ACC112 (cell line): ENCODE results near the gene ACSF3.

Experiments
- H2AFZ ChIP-seq: fragments of 200-600 bp; sonication (generic); one replicate; pipeline ENCODE4 v1.6.0; 2017; ENCODE audit warnings: antibody characterized with exemption, low read length; ENCODE audit not compliant: unreplicated experiment
- H3K27ac ChIP-seq: fragments of 200-600 bp; sonication (generic); 2 replicates; pipeline ENCODE4 v1.5.1; 2014; ENCODE audit warnings: low read depth, mild to moderate bottlenecking, antibody characterized with exemption, low read length, moderate library complexity
- H3K27me3 ChIP-seq: fragments of 200-600 bp; sonication (generic); 2 replicates; pipeline ENCODE4 v1.6.1; 2014; ENCODE audit warnings: mild to moderate bottlenecking, antibody characterized with exemption, low read length, moderate library complexity, mixed read lengths; ENCODE audit not compliant: insufficient read depth
- H3K36me3 ChIP-seq: fragments of 200-600 bp; sonication (generic); 2 replicates; pipeline ENCODE4 v1.6.1; 2016; ENCODE audit warnings: mild to moderate bottlenecking, antibody characterized with exemption, low read length, moderate library complexity, mixed read lengths; ENCODE audit not compliant: insufficient read depth
- H3K4me1 ChIP-seq: fragments of 200-600 bp; sonication (generic); one replicate; pipeline ENCODE4 v1.6.1; 2016; ENCODE audit warnings: low read length, mixed read lengths; ENCODE audit not compliant: insufficient read depth, unreplicated experiment, control insufficient read depth
- H3K4me3 ChIP-seq: fragments of 200-600 bp; sonication (generic); 2 replicates; pipeline ENCODE4 v1.5.1; 2014; ENCODE audit warnings: mild to moderate bottlenecking, low read depth, low read length
- H3K79me2 ChIP-seq: fragments of 200-600 bp; sonication (generic); one replicate; pipeline ENCODE4 v1.6.0; 2016; ENCODE audit warnings: low read length; ENCODE audit not compliant: control insufficient read depth, unreplicated experiment, insufficient read depth

ACSF3 gene

GRCh38 chr16:89156740-89157645 is 63.3 kb downstream of the ACSF3 start:
- H3K27ac ChIP-seq = no peak overlapping the region
- no peak overlapping the region for H2AFZ ChIP-seq
- H3K27me3 ChIP-seq = no peaks in the 10 kb centered on the region
- peaks cover 22% of the 10 kb centered on the region for H3K4me1 ChIP-seq
- H3K36me3 ChIP-seq = no peaks in the 10 kb centered on the region
- no peaks in the 10 kb centered on the region for H3K79me2 ChIP-seq
- no peak overlapping the region for H3K4me3 ChIP-seq

- Histone ChIP-seq H3K27ac (no peak overlapping the region), H3K36me3 (no peaks in the 10 kb centered on the region), H3K27me3 (no peaks in the 10 kb centered on the region), H3K4me1 (peaks cover 22% of the 10 kb centered on the region), H2AFZ (no peak overlapping the region), H3K79me2 (no peaks in the 10 kb centered on the region), H3K4me3 (no peak overlapping the region)
Observed at GRCh38 chr16:89157778-89158177, 64.1 kb downstream of the ACSF3 start.

- Histone ChIP-seq H3K27ac (no peak overlapping the region), H3K79me2 (no peaks in the 10 kb centered on the region), H3K4me3 (no peak overlapping the region), H3K36me3 (no peaks in the 10 kb centered on the region), H3K4me1 (peaks cover 22% of the 10 kb centered on the region), H3K27me3 (no peaks in the 10 kb centered on the region), H2AFZ (no peak overlapping the region)
Observed at GRCh38 chr16:89159066-89159849, 65.6 kb downstream of the ACSF3 start.

GRCh38 chr16:89159850-89160354 is 66.2 kb downstream of the ACSF3 start:
- Histone ChIP-seq H3K27me3 (no peaks in the 10 kb centered on the region), H3K36me3 (no peaks in the 10 kb centered on the region), H3K79me2 (no peaks in the 10 kb centered on the region), H2AFZ (no peak overlapping the region), H3K4me3 (no peak overlapping the region), H3K27ac (no peak overlapping the region), H3K4me1 (peaks cover 16% of the 10 kb centered on the region)

GRCh38 chr16:89160977-89161701 is 67.5 kb downstream of the ACSF3 start:
- Histone ChIP-seq H3K4me3 (no peak overlapping the region), H3K27ac (no peak overlapping the region), H3K36me3 (no peaks in the 10 kb centered on the region), H3K4me1 (peaks cover 4% of the 10 kb centered on the region), H3K27me3 (no peaks in the 10 kb centered on the region), H3K79me2 (no peaks in the 10 kb centered on the region), H2AFZ (no peak overlapping the region)

GRCh38 chr16:89161763-89162713 is 68.4 kb downstream of the ACSF3 start:
- Histone ChIP-seq H3K4me3 (no peak overlapping the region), H2AFZ (no peak overlapping the region), H3K36me3 (no peaks in the 10 kb centered on the region), H3K4me1 (peaks cover 6% of the 10 kb centered on the region), H3K79me2 (no peaks in the 10 kb centered on the region), H3K27me3 (no peaks in the 10 kb centered on the region), H3K27ac (no peak overlapping the region)

DNA sequence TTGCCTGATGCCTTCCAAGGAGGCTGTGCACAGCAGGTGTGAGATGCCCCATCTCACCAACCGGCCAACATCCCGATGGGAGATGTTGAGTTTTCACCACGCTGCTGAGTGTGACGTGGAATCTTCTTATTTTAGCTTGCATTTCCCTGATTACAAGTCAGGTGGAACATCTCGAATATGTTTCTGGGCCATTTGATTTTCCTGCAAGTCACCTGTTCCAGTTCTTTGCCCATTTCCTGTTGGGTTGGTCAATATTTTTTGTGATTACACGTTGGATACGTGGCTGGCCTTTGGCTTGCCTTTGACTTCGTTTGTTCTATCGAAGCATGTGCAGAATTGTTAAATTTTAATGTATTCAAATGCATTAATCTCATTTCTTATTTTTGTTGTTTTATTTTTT is 69.6 kb downstream of the ACSF3 start:
- Histone ChIP-seq H3K4me1 (peaks cover 9% of the 10 kb centered on the region), H3K27me3 (no peaks in the 10 kb centered on the region)

DNA sequence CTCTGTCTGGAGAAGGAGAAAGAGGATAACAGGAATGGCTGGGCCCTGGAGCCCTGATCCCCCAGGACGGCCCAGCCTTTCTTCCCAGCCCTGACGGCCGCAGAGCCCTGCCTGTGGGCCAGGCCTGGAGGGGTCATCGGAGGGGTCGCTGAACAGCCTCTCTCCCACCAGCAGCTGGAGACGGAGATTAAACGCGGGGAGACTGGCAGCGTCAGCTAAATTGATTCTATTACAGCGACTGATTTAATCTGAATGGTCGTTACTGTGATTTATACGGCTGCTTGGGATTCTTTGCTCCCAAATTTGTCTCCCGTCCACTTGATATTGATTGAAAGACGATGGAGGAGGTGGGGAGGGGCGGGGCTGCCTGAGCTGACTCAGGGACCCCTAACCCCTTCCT is 70.8 kb downstream of the ACSF3 start:
- Histone ChIP-seq H3K4me1 (peaks cover 9% of the 10 kb centered on the region), H3K79me2 (no peaks in the 10 kb centered on the region), H2AFZ (peak overlapping the region; percentile 1), H3K36me3 (no peaks in the 10 kb centered on the region), H3K27me3 (no peaks in the 10 kb centered on the region), H3K27ac (no peak overlapping the region), H3K4me3 (no peak overlapping the region)

More for the DNA sequence above, 69.6 kb downstream of the ACSF3 start:
- no peaks in the 10 kb centered on the region for H3K36me3 ChIP-seq
- no peaks in the 10 kb centered on the region for H3K79me2 ChIP-seq
- H3K27ac ChIP-seq = no peak overlapping the region
- H2AFZ ChIP-seq = no peak overlapping the region
- no peak overlapping the region for H3K4me3 ChIP-seq

GRCh38 chr16:89164847-89165680 is 71.4 kb downstream of the ACSF3 start:
- no peaks in the 10 kb centered on the region for H3K36me3 ChIP-seq
- H3K79me2 ChIP-seq = no peaks in the 10 kb centered on the region
- peaks cover 9% of the 10 kb centered on the region for H3K4me1 ChIP-seq
- no peak overlapping the region for H2AFZ ChIP-seq
- no peak overlapping the region for H3K4me3 ChIP-seq
- H3K27ac ChIP-seq = no peak overlapping the region
- H3K27me3 ChIP-seq = peaks cover 5% of the 10 kb centered on the region; the same call in 1 of the 2 replicates
